ENCODE measurements around the gene IFTAP. TPM values are rescaled to one million over a fixed set of nuclear protein-coding genes. Genes with fewer than 3 reads are reported as not detected.
A peak's percentile ranks its signal among the peaks of the same experiment; 100 is the strongest.

The IFTAP gene
- total RNA-seq, 4 donors from 2014 or later: 0.80 to 22.3 (median 15.5) TPM

- intact Hi-C loops (cut with DNase I): loop anchor here (10.0 kb wide), 1 partner anchor 110 kb away; no protein-coding TSS in a partner anchor
- TF ChIP-seq POLR2A (IDR thresholded peaks at IDR 0.05) (no peak), CTCF (IDR thresholded peaks at IDR 0.05) (peak; percentile 46 to 61 (median 54))
- Histone ChIP-seq H3K36me3 (no peaks in the 10 kb centered on the region), H3K27ac (no peak overlapping the region), H3K4me1 (peaks cover 0 to 6% (median 3%) of the 10 kb centered on the region in 3 donors), H3K4me3 (peak overlapping the region in 3 of 4 donors; percentile 9 to 56 (median 34)), H3K9me3 (no peaks in the 10 kb centered on the region), H3K27me3 (peaks cover 0 to 11% (median 0%) of the 10 kb centered on the region in 4 donors)
- no peak for DNase-seq
- WGBS, 2 donors: 7 to 9% methylated on average over 15 of the region's 15 CpGs
These were observed 29.8 kb upstream of the IFTAP start for GRCh38 chr11:36564376-36565030.

- no peak for TF ChIP-seq POLR2A (IDR thresholded peaks at IDR 0.05)
- no peak for TF ChIP-seq CTCF (IDR thresholded peaks at IDR 0.05)
- Histone ChIP-seq H3K4me1 (peaks cover 0 to 6% (median 3%) of the 10 kb centered on the region in 3 donors), H3K27ac (no peak overlapping the region), H3K27me3 (peaks cover 0 to 11% (median 0%) of the 10 kb centered on the region in 4 donors), H3K4me3 (no peak overlapping the region), H3K36me3 (no peaks in the 10 kb centered on the region), H3K9me3 (no peaks in the 10 kb centered on the region)
- DNase-seq: no peak
- intact Hi-C loops (cut with DNase I): loop anchor here (10.0 kb wide), 1 partner anchor 110 kb away; no protein-coding TSS in a partner anchor
- 66 to 69% methylated on average over 6 of the region's 6 CpGs for WGBS, 2 donors
These were observed 29.2 kb upstream of the IFTAP start for GRCh38 chr11:36565031-36565610.

GRCh38 chr11:36566407-36567053 lies 27.8 kb upstream of the IFTAP start:
- no peak overlapping the region for H3K27ac ChIP-seq
- H3K36me3 ChIP-seq: no peaks in the 10 kb centered on the region
- no peak overlapping the region for H3K4me3 ChIP-seq
- intact Hi-C loops (cut with DNase I): loop anchor here (10.0 kb wide), 1 partner anchor 108 kb away; no protein-coding TSS in a partner anchor
- no peaks in the 10 kb centered on the region for H3K9me3 ChIP-seq
- peaks cover 0 to 6% (median 3%) of the 10 kb centered on the region in 3 donors for H3K4me1 ChIP-seq
- DNase-seq: no peak
- H3K27me3 ChIP-seq: peaks cover 0 to 11% (median 0%) of the 10 kb centered on the region in 4 donors
- TF ChIP-seq CTCF (IDR thresholded peaks at IDR 0.05) (no peak), POLR2A (IDR thresholded peaks at IDR 0.05) (no peak)
- WGBS, 2 donors: 71 to 84% methylated on average over 1 to 4 of the region's 4 CpGs

GRCh38 chr11:36567694-36568093 lies 26.6 kb upstream of the IFTAP start, which contains the start of gene RAG1:
TSS of gene RAG1 (plus strand) at chr11:36568007. CDS start at chr11:36573305, 5,298 bp downstream.
- WGBS, 2 donors: no CpG with 5 or more reads among the region's 1 CpG
- Histone ChIP-seq H3K9me3 (no peaks in the 10 kb centered on the region), H3K4me1 (peaks cover 0 to 6% (median 3%) of the 10 kb centered on the region in 3 donors), H3K4me3 (no peak within 1 kb of the TSS), H3K27ac (no peak within 1 kb of the TSS), H3K27me3 (peaks cover 0 to 11% (median 0%) of the 10 kb centered on the region in 4 donors), H3K36me3 (no peaks in the 10 kb centered on the region)
- intact Hi-C loops (cut with DNase I): loop anchor here (10.0 kb wide), 1 partner anchor 107 kb away; no protein-coding TSS in a partner anchor
- DNase-seq: no peak
- no peak for TF ChIP-seq POLR2A (IDR thresholded peaks at IDR 0.05)
- TF ChIP-seq CTCF (IDR thresholded peaks at IDR 0.05): no peak

All from esophagus squamous epithelium (tissue), 5 donors.